SK-N-MC (cell line): ENCODE measurements around the gene MMEL1.
"Not testable (repeated sequence)": the region's sequence is repeated elsewhere in the genome, so short reads cannot be mapped to it uniquely, and the experiment has no call there.

Experiments
- EZH2 ChIP-seq: fragments of 200-600 bp; sonication (generic); IDR thresholded peaks from one replicate; pipeline ENCODE4 v1.6.1; 2017; ENCODE audit warnings: antibody characterized with exemption
- POLR2AphosphoS5 ChIP-seq: IDR thresholded peaks from 2 replicates; pipeline ENCODE4 v1.6.1; 2012; ENCODE audit warnings: mild to moderate bottlenecking, low read depth, low read length, borderline replicate concordance

DNA sequence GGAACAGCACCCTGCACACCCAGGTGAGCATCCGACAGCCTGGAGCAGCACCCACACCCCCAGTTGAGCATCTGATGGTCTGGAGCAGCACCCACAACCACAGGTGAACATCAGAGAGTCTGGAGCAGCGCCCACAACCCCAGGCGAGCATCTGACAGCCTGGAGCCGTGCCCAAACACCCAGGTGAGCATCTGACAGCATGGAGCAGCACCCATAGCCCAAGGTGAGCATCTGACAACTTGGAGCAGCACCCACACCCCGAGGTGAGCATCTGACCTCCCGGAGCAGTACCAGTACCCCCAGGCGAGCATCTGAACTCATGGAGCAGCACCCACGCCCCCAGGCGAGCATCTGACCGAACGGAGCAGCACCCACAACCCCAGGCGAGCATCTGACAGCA is 24.3 kb upstream of the MMEL1 start:
- not testable (repeated sequence) for TF ChIP-seq POLR2AphosphoS5, EZH2
